Endothelial cell of umbilical vein (primary cell): ENCODE measurements around the gene TMEM132E.

Experiments
- EZH2 ChIP-seq: IDR thresholded peaks from 2 replicates; pipeline ENCODE4 v1.6.1; 2012; ENCODE audit warnings: borderline replicate concordance, low read depth, mild to moderate bottlenecking, moderate library complexity, low read length, inconsistent platforms; ENCODE audit not compliant: severe bottlenecking
- JUN ChIP-seq: IDR thresholded peaks from 2 replicates; pipeline ENCODE4 v1.6.1; 2011; ENCODE audit warnings: borderline replicate concordance, low read depth; ENCODE audit not compliant: insufficient read length, insufficient read depth
- MAX ChIP-seq: IDR thresholded peaks from 2 replicates; pipeline ENCODE4 v1.6.1; 2011; ENCODE audit not compliant: insufficient read depth, insufficient read length
- POLR2A ChIP-seq: IDR thresholded peaks from 2 replicates; pipeline ENCODE4 v1.6.1; 2012; ENCODE audit warnings: low read depth, mild to moderate bottlenecking, control low read depth, low read length

GRCh38 chr17:34658811-34659560 is 79.6 kb downstream of the TMEM132E start:
- no peak for TF ChIP-seq JUN
- TF ChIP-seq EZH2, result no peak
- no peak for TF ChIP-seq POLR2A
- TF ChIP-seq MAX, result no peak
